KG1 (cell line): ENCODE results near the gene RNASE13.
"Not testable (repeated sequence)": the region's sequence is repeated elsewhere in the genome, so short reads cannot be mapped to it uniquely, and the experiment has no call there.

Experiments used
- DNase-seq: peaks from one replicate; lab custom pipeline; 2025; lab: John Stamatoyannopoulos, UW

The RNASE13 gene

DNA sequence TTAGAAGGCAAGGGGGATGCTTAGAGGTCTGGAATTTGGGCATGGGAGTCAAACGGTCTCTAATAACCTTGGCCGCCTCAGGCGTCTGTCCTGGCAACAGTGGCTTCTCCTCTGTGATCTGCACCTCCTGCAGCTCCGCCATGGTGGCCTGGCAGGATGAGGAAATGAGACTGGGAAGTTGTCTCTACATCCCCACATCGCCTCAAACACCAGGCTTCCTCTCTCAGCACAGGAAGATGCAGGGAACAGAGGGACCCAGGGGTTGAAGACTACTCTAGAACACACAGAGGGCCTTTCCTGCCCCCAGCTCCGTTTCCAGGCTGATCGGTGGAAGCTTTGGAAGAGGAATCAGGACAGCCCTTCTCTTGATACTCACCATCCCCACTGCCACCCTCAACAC is 11.4 kb downstream of the RNASE13 start:
- DNase-seq: no peak

DNA sequence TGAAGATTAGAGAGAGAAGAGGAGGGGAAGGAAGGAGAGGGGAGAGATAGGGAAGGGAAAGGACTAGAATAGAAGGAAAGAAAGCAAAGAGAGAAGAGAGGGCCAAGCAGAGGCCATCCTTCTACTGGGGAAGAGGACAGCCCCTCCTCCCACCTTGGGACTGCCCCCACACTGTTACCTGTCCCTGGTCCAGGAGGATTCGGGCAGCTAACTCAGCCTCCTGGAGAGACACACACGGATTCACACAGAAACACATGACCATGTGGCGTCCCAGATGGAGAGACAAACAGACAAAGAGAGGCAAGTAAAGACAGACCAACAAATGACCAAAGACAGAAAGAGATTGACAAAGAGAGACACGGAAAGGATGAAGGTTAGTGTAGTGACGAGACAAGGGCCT is 11.9 kb downstream of the RNASE13 start:
- no peak for DNase-seq

DNA sequence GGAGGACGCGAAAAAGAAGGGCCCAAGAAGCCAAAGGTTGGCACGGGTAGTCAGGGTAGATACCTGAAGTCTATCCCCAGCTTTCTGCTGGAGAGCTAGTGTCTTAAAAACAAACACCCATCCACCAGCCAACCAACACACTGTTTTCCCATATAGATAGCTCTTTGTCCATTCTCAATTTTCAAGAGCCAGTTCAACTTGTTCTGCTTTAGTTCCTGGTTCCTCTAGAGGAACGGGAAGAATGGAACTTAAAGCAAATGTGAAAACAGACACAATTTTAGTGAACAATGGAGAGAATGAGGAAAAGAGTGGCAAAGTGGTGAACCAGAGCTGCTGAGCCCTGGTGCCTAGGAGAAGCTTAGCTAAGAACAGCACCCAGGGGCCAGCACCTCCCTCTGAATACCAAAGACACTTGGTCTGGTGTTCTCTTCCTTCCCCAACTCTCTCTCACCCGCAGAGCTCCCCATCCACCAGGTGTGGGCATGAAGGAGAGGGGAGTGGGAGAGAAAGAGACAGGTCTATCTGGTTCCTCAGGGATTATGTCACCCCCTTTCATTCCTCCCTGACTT is 13.5 kb downstream of the RNASE13 start:
- no peak for DNase-seq

GRCh38 chr14:21019366-21019765 is 15.2 kb downstream of the RNASE13 start:
- DNase-seq: no peak

GRCh38 chr14:21018781-21019180 is 15.8 kb downstream of the RNASE13 start:
- DNase-seq: no peak

GRCh38 chr14:21018286-21018685 is 16.3 kb downstream of the RNASE13 start:
- no peak for DNase-seq

GRCh38 chr14:21017528-21018245 is 16.9 kb downstream of the RNASE13 start:
- DNase-seq: no peak

DNA sequence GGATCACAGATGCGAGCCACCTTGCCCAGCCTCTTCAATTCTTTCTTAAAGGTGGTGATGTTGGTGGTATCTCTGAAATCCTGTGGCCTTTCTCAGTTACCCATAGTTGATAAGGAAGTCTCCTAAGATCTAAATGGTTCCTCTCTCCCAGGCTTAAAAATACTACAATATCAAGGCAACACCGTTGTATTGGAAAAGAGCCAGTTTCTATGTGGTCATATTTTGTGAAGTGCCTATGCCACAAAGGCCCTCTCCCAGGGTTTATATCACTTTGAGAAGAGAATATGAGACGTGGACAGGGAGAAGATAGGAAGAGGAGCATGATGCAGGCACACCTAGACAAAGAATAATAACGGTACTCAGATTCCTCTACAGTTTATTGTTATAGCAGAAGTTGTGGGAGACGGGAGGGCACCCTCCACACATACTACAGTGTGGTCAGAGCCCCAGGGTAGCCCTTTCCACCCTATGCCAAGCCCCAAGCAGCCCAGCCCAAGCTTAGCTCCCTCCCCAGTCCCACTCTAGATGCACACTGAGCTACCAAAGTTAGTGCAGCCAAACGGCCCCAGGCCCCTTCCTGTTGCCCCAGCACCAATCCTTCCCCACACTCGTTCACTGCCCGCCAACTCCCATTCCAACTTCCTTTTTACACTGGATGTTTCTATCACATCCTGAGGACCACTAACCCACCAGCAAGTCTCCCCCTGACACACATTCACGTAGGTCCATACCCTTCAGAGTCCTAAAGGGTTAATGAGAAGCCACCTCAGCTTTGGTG is 18.0 kb downstream of the RNASE13 start:
- DNase-seq: no peak

DNA sequence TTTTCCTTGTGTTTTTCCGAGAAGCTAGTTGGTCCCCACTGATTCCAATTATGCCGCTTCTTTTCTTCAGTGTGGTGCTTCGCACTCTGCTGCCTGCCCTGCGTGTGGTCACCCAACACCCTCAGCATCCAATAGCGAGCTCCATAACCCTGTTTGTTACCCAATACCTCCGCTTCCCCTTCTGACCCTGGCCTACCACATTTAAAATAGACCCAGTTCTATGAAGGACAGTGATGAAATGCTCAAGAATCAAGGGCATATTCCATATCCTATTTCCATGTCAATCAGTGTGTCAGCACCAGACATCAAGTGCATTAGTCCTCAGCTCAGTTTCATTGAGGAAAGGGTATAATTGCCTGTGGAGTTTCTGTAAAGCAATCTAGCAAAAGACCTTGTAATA is 19.3 kb downstream of the RNASE13 start:
- no peak for DNase-seq

GRCh38 chr14:21014761-21015190 is 19.8 kb downstream of the RNASE13 start:
- peak; percentile 41 for DNase-seq

DNA sequence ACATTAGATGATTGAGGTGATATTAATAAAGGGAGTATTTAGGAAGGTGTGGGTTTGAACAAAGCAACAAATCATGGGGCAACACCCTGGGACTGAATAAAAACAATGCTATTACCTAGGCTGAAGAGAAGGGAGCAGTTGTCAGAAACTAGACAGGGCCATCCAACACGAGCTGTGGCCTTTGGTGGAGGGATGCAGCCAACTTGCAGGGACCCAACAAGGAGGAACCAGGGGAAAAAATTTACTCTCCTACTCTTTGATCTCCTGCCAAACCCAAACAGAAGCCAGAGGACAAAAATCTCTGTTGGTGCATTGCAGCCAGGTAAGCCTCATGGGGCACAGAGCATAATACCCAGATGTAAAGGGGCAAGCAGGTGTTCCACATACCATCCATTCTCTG is 23.5 kb downstream of the RNASE13 start:
- no peak for DNase-seq

- DNase-seq: not testable (repeated sequence)
Observed at GRCh38 chr14:21009721-21010120, 24.9 kb downstream of the RNASE13 start.

- no peak for DNase-seq
Observed at GRCh38 chr14:21003788-21004346, 30.7 kb downstream of the RNASE13 start.

DNA sequence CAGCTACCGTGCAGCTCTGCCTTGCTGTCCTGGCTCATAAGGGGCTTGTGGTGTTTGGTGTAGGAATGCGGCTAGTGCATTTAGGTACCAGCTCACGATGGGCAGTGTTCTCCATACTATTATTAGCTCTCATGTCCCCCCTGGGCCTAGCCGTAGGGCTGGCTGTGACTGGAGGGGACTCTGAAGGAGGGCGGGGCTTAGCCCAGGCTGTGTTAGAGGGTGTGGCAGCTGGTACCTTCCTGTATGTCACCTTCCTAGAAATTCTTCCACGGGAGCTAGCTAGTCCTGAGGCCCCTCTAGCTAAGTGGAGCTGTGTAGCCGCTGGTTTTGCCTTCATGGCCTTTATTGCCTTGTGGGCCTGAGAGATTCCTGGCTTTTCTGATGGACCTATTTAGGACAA is 33.4 kb downstream of the RNASE13 start:
- DNase-seq: no peak

GRCh38 chr14:20999591-20999990 is 35.0 kb downstream of the RNASE13 start:
- no peak for DNase-seq

- no peak for DNase-seq
Observed at GRCh38 chr14:20998674-20999366, 35.8 kb downstream of the RNASE13 start, which contains the start of gene SLC39A2. Gene SLC39A2, plus strand, starts transcription at chr14:20999293. Its CDS starts 154 bp downstream, at chr14:20999447.

- DNase-seq: no peak
Observed at GRCh38 chr14:20998139-20998538, 36.5 kb downstream of the RNASE13 start.

GRCh38 chr14:20997564-20997963 is 37.0 kb downstream of the RNASE13 start:
- DNase-seq: no peak

- DNase-seq: no peak
Observed at GRCh38 chr14:20997115-20997514, 37.5 kb downstream of the RNASE13 start.

GRCh38 chr14:20996521-20996920 is 38.1 kb downstream of the RNASE13 start:
- no peak for DNase-seq

DNA sequence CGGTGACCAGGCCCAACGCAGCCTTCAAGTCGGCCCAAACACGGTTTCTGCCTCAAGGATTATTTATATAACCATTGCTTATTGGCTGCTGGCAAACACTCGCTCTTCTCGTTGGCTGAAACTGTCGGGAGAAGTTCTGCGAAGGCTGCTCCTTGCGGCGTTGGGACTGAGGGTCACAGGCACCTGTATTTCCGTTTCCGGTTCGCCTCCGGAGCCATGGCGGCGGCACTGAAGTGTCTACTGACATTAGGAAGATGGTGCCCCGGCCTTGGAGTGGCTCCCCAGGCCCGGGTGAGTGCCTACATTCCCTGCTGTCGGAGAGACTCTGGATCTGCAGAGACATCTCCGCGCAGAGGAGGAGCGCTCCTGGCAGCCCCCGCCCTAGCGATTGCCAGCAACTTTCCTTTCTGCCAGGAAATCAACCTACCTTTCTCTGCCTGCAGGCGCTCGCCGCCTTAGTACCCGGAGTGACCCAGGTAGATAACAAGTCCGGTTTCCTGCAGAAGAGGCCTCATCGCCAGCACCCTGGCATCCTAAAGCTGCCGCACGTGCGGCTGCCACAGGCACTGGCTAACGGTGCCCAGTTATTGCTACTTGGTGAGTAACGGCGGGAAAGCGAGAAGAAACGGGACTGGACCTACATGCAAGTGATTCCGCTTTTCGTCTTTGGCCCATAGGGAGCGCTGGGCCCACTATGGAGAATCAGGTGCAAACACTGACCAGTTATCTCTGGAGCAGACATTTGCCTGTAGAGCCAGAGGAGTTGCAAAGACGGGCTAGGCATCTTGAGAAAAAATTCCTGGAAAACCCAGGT is 44.6 kb downstream of the RNASE13 start, which contains the start of gene METTL17:
TSS of gene METTL17 (plus strand) at position 194 of the 814 bp plus-strand sequence. CDS start at position 217, 23 bp downstream.
- DNase-seq: peak; percentile 87
